Measurements from ENCODE around the gene MUSK.

MUSK gene

DNA sequence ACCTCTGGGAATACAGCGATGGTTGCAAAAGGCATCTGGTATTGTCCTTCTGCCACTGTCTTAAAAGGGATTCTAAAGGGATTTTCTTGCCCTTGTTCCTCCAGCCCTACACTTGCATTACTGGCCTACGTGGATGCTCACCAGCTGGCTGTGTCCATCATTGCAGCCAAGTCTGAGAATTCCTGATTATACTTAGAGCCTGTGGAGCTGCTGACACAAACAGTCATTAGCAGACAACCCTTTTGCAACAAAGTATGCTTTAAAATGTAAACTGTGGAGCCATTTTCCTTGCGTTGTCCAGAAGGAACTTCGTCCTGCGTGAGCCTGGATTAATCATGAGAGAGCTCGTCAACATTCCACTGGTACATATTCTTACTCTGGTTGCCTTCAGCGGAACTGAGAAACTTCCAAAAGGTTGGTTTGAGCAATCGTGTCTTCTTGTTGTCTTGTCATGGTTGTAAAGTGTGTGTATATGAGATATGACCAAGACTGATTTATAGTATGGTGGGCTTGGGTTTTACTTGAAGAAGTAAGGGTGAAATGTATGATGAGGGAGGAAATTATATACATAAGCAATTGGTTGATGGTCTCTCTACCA is at the start of gene MUSK:
Gene MUSK (plus strand): TSS at position 222 of the 598 bp plus-strand sequence. CDS start 114 bp downstream, at position 336.
- no peaks in the 10 kb centered on the region for H4K20me1 ChIP-seq (ENCODE audit: insufficient read depth)
- no peak within 1 kb of the TSS for H3K4me3 ChIP-seq (IDR thresholded peaks at IDR 0.05; ENCODE audit: insufficient read depth, low read depth, low read length)
- peaks cover 17% of the 10 kb centered on the region for H3K4me1 ChIP-seq (ENCODE audit: low read depth, poor library complexity, severe bottlenecking)
- H3K9ac ChIP-seq = no peak within 1 kb of the TSS
- no peak within 1 kb of the TSS for H2AFZ ChIP-seq (ENCODE audit: low read depth)
- TF ChIP-seq, protein P1, sequence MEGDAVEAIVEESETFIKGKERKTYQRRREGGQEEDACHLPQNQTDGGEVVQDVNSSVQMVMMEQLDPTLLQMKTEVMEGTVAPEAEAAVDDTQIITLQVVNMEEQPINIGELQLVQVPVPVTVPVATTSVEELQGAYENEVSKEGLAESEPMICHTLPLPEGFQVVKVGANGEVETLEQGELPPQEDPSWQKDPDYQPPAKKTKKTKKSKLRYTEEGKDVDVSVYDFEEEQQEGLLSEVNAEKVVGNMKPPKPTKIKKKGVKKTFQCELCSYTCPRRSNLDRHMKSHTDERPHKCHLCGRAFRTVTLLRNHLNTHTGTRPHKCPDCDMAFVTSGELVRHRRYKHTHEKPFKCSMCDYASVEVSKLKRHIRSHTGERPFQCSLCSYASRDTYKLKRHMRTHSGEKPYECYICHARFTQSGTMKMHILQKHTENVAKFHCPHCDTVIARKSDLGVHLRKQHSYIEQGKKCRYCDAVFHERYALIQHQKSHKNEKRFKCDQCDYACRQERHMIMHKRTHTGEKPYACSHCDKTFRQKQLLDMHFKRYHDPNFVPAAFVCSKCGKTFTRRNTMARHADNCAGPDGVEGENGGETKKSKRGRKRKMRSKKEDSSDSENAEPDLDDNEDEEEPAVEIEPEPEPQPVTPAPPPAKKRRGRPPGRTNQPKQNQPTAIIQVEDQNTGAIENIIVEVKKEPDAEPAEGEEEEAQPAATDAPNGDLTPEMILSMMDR (conservative IDR thresholded peaks at IDR 0.05; ENCODE audit: low read depth, low read length) = no peak
- no peak within 1 kb of the TSS; the same call in none of the 2 replicates for H3K4me2 ChIP-seq
- H3K27ac ChIP-seq = no peak within 1 kb of the TSS
- no peaks in the 10 kb centered on the region for H3K27me3 ChIP-seq (ENCODE audit: insufficient read depth, low read depth)
- H3K79me2 ChIP-seq (ENCODE audit: insufficient read depth, low read depth) = no peaks in the 10 kb centered on the region
- no peaks in the 10 kb centered on the region for H3K36me3 ChIP-seq (ENCODE audit: insufficient read depth)

DNA sequence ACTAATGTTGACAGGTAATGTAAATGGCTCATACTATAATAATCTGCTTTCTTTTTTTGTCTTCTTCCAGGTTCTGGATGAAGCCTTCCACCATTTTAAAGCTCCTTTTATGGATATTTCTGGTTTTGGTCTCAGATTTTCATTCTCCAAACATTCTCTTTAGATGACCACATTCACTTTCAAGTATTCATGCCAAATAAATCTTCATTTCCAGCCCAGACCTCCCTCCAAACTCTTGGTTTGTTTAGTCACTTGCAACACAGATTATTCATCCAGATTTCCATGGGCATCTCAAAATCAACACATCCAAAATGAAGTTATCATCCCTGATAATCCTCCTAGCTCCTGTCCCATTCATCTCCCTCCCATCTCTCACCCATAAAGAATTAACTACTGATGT is 48.8 kb upstream of the MUSK start:
- Histone ChIP-seq H3K79me2 (ENCODE audit: insufficient read depth, low read depth) (no peaks in the 10 kb centered on the region), H3K27ac (no peak overlapping the region), H3K4me3 (IDR thresholded peaks at IDR 0.05; ENCODE audit: insufficient read depth, low read depth, low read length) (no peak overlapping the region)

DNA sequence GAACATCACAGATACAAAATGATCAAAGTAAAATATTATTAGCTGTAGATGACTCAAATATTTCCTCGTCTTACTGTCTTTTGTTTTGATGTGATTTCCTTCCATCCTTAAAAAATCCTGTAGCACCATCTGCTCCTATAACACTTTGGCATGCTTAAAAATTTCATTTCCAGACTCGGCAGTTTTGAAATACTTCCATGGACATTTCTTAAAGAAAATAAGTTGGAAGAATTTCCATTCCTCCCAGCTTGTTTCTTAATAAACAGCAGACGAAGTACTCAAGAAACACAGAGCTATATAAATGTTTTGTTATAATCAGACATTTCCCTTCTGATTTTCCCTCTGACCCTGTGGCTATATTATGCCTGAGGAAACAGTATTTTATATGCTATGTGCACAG is 47.9 kb upstream of the MUSK start:
- Histone ChIP-seq H3K9ac (no peak overlapping the region), H3K4me2 (no peak overlapping the region), H3K36me3 (ENCODE audit: insufficient read depth) (no peaks in the 10 kb centered on the region), H3K27ac (no peak overlapping the region), H3K79me2 (ENCODE audit: insufficient read depth, low read depth) (no peaks in the 10 kb centered on the region), H4K20me1 (ENCODE audit: insufficient read depth) (no peaks in the 10 kb centered on the region), H2AFZ (ENCODE audit: low read depth) (no peak overlapping the region), H3K27me3 (ENCODE audit: insufficient read depth, low read depth) (no peaks in the 10 kb centered on the region), H3K4me1 (ENCODE audit: low read depth, poor library complexity, severe bottlenecking) (peaks cover 4% of the 10 kb centered on the region), H3K4me3 (IDR thresholded peaks at IDR 0.05; ENCODE audit: insufficient read depth, low read depth, low read length) (no peak overlapping the region)
- TF ChIP-seq, protein P1 (conservative IDR thresholded peaks at IDR 0.05; ENCODE audit: low read depth, low read length) = no peak

More for the DNA sequence above, 48.8 kb upstream of the MUSK start:
- Histone ChIP-seq H3K4me2 (no peak overlapping the region), H3K9ac (no peak overlapping the region), H2AFZ (ENCODE audit: low read depth) (no peak overlapping the region), H3K27me3 (ENCODE audit: insufficient read depth, low read depth) (no peaks in the 10 kb centered on the region), H3K36me3 (ENCODE audit: insufficient read depth) (no peaks in the 10 kb centered on the region), H4K20me1 (ENCODE audit: insufficient read depth) (no peaks in the 10 kb centered on the region), H3K4me1 (ENCODE audit: low read depth, poor library complexity, severe bottlenecking) (peaks cover 4% of the 10 kb centered on the region)
- TF ChIP-seq, protein P1 (conservative IDR thresholded peaks at IDR 0.05; ENCODE audit: low read depth, low read length) = no peak

DNA sequence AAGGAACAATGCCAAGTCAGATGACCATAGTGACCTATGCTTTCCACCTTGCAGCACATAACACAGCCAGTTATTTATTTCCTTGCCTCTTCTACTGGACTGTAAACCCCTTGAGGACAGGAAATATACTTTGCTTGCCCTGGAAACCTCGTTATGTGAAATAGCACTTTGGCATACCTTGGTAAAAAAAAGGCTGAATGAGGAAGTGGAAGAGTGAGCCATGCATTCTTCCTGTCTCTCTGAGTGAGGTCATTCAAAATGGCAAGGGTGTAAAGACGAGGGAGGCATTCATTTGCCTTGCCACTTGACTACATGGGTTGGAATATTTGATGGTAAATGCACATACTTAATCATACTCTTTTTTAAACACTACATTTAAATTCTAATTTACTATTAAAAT is 46.2 kb upstream of the MUSK start:
- H3K9ac ChIP-seq = no peak overlapping the region
- H3K4me2 ChIP-seq = no peak overlapping the region
- no peaks in the 10 kb centered on the region for H3K79me2 ChIP-seq (ENCODE audit: insufficient read depth, low read depth)
- no peaks in the 10 kb centered on the region for H3K27me3 ChIP-seq (ENCODE audit: insufficient read depth, low read depth)
- no peak overlapping the region for H2AFZ ChIP-seq (ENCODE audit: low read depth)
- H4K20me1 ChIP-seq (ENCODE audit: insufficient read depth) = no peaks in the 10 kb centered on the region
- H3K4me1 ChIP-seq (ENCODE audit: low read depth, poor library complexity, severe bottlenecking) = peaks cover 4% of the 10 kb centered on the region
- H3K36me3 ChIP-seq (ENCODE audit: insufficient read depth) = no peaks in the 10 kb centered on the region
- no peak overlapping the region for H3K27ac ChIP-seq
- TF ChIP-seq, protein P1 (conservative IDR thresholded peaks at IDR 0.05; ENCODE audit: low read depth, low read length) = no peak
- no peak overlapping the region for H3K4me3 ChIP-seq (IDR thresholded peaks at IDR 0.05; ENCODE audit: insufficient read depth, low read depth, low read length)
